OCI-M1 (cell line): ENCODE data around the gene PPIF.
A peak's percentile ranks its signal among the peaks of the same experiment; 100 is the strongest.
"Not testable (repeated sequence)": the region's sequence is repeated elsewhere in the genome, so short reads cannot be mapped to it uniquely, and the experiment has no call there.

Experiments
- DNase-seq: peaks from one replicate; lab custom pipeline; 2025; lab: John Stamatoyannopoulos, UW

Gene PPIF

DNA sequence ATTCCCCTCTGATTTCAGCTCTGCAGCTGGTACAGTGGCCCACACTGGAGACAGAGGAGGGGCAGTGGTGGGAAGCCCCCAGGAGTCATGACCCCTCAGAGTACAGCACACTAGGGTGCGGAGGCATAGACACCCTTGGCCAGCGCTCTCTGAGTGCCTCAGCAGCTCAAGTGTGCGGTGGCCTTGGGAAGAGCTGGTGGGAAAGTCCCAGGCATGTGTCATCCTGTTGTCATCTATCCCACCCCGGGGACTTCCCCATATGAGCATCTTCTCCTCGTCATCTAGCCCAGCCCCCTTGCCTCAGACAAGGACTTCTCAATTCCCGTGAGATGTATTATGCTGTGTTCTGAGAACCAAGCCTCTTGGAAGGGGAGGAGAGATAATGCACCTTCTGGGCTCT, 15.6 kb upstream of the PPIF start:
- DNase-seq = peak; percentile 75

DNA sequence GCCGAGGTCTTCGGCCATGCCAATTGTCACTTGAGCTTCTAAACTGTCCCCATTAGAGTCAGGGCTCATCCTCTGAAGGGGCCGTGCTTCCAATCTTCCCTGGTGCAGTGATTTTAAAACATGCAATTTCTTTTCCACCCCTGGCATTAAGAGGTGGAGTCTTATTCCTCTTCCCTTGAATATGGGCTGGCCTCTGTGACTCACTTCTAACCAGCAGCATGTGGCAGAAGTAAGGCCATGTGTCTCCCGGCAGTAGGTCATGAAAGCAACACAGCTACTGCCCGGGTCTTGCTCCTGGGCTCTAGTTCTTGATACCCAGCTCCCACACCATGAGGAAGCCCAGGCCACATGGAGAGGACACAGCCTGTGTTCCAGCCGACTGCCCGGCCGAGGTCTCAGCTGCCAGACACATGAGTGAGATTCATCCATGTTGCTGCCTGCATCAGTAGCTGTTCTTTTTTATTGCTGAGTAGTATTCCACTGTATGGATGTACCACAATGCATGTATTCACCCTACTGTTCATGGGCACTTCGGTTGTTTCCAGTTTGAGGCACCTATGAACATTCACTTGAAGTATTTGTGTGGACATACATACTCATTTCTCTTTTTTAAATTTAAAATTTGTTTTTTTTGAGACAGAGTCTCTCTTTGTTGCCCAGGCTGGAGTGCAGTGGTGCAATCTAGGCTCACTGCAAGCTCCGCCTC, 14.5 kb upstream of the PPIF start:
- not testable (repeated sequence) for DNase-seq

DNA sequence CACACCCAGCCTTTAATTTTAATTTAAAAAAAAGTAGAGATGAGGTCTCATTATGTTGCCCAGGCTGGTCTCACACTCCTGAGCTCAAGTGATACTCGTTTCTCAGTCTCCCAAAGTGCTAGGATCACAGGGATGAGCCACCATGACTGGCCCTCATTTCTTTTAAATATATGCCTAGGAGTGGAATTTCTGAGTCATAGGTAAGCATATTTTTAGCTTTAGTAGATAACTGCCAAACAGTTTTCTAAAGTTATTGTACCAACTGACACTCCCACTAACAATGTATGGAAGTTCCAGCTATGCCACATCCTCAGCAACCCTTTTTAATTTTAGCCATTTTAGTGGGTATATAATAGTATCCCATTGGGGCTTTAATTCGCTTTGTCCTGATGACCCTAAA, 13.8 kb upstream of the PPIF start:
- DNase-seq = peak; percentile 30

DNA sequence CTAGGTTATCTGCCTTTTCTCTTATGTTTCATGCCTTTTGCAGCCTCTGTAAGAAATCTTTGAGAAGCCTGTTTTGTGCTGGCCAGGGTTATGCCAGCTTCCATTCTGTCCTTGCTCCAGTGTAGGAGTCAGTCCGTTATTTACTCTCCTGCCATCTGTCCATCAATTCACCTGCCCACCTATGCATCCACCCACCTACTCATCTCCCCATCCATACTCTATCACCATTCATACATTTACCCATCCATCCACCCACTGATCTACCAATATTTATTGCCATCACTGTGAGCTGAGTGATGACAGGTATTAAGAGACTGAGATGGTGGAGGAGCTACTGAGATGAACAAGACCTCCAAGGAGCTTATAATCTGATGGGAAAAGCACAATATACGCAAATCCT, 12.7 kb upstream of the PPIF start:
- DNase-seq = no peak

DNA sequence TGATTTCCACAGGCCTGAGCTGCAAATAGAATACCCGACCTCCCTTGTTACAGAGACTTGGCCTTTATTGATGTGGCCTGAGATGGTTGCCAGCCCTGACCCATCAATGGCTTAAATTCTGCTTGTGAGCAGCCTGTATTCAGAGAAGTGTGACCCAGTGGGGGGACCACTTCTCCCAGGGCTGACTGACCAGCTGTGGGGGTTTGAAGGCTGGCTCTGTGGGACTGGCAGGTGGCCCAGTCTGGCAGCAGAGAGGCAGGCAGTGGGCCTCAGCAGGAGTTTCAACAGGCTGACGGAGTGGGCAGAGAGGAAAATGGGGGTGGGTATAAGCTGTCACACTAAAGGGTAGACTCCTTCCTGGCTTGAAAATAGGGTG, 12.2 kb upstream of the PPIF start:
- no peak for DNase-seq

DNA sequence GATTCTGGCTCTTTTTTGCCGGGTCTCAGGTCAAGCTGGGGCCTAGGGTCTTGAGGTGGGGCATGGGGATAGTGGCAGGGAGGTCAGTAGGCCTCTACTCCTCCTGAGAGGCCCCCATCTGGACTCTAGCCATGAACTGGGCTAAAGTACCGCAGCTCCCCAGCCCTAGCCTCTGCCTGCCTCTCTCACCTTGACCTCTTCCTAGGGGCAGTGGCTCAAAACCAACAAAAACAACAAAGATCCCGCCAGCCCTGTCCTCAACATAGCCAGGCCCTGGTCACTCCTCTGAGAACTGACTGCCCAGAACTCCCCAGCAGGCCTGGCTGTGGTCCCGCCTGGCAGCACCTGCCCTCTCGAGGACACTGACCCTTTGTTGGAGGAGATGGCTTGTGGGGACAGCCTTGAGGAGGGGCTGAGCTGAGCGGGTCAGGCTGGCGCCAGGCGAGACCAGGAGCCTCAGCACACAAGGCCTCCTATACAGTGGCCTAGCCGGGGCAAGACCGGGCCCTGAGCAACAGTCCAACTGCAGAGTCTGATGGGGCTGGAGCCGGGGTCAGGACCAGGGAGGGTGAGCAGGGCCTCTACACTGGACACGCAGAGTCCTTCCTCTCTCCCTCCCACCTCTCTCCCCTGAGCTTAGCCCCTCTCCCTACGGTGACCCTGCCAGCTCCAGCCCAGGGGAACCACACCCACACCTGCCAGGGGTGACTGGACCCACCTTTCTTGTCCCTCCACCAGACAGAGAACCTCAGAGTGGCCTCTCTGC, 11.6 kb upstream of the PPIF start:
- no peak for DNase-seq

DNA sequence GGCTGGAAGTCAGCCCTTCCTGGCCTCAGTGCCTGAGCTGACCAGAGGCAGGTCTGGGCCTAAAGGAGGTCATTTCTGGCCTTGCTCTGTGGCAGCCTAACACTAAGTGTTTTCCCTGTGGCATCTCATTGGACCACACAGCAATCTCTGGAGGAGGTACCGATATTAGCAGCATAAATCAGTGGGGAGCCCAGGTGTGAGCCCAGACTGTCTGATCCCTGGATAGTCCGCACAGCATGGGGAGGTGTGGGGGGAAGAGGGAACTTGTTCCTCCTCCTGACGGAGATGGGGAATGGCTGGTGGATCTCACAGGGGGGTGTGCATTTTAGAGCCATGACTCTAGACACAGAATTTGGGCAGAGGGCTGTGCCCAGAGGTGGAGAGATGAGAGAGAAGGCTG, 11.0 kb upstream of the PPIF start:
- DNase-seq = no peak

DNA sequence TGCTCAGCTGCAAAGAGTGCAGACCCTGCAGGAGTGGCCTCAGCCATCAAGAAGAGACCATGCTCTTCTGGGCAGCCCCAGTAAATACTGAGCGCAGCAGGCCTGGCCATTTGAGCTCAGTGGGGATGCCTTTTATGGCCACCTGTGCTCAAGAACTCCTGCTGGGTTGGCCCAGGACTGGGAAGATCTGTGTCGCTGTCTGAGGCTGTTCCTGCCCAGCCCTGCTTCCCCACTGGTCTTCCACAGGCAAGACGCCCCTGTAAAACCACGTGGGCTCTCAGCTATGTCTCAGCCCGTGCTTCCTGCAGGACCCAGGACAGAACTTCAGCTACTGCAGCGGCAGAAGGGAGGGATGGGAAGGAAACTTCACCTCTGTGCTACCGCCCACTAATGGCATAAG, 10.5 kb upstream of the PPIF start:
- DNase-seq = no peak

DNA sequence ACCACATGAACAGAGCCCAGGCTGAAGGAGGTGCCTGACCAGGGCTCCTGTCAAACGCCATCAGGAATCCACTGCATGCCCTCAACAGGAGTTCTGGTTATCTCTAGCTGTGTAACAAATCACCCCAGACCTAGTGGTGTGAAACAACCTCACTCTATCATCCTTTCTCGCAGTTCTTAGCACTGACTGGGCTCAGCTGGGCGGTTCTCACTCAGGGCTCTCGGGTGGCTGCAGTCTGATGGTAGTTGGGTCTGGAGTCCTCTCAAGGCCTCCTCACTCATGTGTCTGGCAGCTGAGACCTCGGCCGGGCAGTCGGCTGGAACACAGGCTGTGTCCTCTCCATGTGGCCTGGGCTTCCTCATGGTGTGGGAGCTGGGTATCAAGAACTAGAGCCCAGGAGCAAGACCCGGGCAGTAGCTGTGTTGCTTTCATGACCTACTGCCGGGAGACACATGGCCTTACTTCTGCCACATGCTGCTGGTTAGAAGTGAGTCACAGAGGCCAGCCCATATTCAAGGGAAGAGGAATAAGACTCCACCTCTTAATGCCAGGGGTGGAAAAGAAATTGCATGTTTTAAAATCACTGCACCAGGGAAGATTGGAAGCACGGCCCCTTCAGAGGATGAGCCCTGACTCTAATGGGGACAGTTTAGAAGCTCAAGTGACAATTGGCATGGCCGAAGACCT, 9.3 kb upstream of the PPIF start:
- not testable (repeated sequence) for DNase-seq

DNA sequence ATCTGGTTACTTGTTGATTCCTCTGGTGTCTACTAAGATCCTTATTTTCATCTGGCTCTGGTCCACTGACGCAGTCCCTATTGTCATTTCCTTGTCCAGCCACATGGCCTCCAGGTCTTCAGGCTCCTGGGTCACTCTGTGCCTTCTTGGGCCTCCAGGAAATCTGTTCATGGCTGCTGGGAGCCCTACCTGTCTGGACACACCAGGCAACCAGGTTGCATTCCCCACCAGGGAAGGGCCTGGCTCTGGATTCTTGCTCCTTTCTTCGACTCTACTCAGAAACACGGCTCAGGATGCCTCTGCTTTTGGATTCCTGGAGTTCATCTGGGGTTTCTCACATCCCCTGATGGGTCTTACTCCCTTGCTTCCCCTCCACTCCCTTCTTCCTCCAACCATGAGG, 8.0 kb upstream of the PPIF start:
- DNase-seq = no peak

DNA sequence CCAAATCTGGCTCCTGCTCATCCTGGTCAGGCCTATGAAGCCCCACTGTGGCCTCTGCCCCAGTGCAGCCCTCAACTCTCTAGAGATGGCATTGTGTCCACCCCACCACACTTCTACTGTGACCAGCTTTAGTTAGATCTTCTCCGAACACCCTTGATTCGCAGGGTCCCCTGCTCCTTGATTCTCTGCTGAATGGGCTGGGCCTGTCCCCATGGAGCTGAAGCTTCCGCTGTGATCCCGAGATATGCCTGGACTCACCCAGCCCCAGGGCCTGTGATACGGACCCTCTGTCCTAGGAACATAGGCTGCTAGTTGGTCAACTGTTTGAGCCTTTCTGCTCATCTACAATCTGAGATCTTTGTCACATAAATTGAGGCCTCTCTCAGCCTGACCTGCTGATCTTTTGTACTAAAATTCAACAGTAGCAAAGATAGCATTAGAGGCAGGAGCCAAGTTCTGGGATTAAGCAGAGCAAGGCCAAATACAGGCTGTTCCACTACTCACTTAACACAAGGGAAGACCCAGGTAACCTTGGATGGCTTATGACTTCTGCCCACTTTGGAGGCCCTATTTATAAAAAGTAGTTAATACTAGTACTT, 6.5 kb upstream of the PPIF start:
- no peak for DNase-seq

DNA sequence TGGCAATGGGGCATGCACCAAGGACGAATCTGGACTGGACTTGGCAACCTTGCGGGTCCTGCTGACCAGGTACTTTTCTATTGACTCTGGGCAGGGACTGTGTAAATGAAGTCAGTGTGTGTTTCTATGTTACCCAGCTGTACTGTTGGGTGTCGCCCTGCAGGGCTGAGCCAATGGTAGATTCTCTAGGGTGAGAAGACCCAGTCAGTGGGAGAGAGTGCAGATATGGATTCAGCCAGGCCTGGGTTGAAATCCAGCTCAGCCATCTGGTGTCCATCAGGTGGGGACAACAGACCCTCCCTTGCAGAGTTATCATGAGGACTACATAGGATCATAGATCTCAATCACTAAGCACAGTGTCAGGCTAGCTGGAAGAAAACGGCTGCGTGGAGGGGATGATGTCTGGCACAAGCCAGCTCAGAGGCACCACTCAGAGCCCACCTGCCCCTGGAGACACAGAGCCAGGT, 4.9 kb upstream of the PPIF start:
- DNase-seq = no peak

DNA sequence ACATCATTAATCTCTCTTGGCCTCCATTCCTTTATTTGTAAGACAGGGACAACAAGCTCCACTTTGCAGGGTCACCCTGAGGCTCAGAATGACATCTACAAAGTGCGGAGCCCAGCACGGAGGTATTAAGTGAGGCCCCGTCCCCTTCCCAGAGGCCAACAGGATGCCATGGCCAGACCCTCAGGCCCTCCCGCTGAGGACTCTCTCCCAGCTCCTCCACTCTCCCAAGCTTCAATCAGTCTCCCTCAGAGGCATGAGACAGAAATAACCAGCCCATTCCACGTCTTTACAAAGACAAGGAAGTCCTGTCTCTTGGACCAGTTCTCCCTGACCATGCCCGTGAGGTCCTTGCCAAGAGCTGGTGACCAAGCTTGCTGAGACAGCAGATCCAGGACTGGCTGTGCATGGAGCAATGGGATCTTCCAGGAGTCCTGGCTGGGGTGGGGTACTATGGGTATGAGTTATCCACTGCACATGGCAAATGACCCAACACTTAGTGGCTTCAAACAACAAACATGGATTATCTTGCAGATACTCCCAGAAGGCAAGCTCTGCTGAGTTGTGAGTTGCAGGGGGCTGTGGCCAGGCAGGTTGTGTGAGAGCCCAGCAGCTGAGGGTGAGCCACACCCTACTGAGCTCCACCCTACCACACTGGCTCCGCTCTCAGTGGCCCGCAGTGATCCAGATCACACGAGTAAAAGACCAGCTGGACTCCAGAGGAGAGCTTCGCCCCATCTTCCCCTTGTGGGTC, 4.3 kb upstream of the PPIF start:
- peak; percentile 16 for DNase-seq

DNA sequence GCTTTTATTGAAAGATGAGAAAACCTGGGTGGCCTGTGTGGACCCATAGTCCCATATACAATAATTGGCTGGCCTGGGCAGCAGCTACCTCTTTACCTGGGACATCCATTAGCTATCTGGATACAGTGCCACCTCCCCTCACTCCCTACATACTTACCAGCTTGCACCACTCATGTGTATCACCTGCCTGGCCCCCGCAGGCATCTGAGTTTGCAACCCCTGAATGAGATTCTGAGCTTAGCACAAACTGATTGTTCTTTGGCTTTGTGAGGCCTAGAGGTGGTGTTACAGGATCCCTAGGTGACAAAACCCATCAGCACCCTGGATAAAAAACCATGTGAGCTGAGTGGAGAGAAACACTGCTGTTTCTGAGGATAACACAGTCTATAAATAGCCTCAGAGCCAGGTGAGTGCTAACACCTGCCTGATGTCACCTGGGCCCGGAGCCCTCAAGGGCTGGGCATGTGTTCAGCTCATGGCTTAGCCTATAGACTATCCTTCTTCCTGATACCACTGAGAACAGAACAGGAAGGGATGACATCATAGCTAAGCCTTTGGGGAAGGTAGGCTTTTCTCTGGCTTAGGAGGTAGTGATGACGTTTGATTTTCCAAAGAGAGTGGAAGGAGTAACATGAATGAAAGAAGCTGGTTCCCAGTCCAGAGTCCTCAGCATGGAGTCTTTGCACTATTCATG, 2.6 kb upstream of the PPIF start:
- DNase-seq = no peak

DNA sequence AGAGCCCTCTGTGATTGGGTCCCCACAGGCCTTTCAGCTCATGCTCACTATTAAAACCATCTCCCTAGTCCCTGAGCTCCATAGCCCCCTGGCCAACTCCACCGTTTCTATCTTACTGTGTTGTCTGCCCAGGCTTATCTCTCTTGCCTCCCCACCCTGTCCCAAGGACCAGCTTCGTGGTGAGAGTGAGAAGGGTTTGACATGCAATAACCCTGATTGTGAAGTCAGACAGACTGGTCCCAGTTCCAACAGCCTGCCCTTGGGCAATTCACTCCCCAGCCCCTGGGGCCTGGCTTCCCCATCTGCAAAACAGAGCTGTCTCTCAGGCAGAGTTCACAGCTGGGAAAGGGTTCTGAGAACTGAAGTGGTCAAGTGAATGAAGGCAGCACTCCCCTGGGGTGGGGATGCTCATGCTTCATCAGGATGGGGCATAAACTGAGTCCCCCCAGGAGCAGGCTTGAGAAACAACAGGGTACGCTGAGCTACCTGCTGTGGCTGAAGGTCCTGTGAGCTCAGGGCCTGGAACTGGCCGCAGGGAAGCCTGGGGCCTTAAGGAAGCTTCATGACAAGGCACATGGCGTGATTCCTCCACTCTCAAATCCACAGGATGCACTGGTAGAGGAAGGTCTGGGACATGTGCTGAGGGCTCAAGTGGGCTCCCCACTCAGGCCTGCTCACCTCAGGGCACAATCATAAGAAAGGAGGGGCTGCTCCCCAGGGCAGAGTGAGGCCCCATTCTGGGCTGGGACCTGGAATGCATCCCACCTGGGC, 1.8 kb upstream of the PPIF start:
- DNase-seq = peak; percentile 69

DNA sequence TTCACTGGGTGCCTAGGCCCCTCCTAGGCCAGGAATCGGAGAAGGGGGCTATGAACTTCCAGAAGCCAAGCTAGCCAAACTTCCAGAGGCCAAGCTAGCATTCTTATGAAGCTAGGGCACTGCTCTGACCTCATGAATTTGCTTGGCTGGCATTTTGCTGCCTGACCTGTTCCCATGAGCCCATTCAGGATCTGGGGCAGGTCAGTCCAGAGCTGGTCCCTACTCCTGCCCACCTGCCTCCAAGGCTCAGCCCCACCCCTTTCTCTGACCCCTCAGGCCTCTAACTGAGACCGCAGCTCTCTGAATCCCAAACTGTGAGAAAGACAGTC, 1.3 kb upstream of the PPIF start:
- DNase-seq = no peak

DNA sequence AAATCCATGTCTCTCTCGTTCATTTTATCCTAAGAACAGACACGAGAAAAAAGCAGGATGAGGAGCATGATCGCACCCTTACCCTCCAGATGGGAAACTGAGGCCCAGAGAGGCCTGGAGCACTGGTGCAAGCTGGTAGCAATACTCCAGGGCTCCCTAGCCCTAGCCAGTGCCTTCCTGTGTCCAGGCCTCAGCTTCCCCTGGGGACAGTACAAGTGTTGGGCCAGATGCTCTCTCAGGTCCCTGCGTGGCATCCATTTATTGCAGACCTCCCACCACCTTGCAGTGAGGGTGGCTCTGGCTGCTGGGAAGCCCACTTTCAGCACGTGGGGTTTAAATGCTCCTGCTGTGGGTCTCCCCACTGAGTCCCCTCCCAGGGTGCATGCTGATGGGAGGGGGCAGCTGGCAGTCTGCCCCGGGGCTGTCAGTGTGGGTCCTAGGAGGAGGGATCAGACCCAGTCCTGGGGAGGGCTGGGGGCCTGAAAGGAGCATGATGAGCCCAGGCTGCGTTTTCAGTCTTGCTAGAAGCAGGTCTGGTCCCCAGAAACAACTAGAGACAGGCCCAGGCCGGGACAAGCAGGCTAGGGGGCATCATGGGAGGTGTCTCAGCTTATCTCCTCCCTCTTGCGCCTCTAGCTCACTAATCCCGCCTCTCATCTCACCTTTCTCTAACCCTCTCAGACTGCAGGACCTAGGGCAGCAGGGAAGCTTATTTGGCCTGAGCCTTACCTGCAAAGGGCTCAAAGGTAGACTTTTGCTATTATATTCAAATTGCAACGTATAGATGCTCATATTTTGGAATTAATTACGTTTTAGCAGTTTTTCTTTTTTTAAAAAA, 662 bp upstream of the PPIF start:
- no peak for DNase-seq

DNA sequence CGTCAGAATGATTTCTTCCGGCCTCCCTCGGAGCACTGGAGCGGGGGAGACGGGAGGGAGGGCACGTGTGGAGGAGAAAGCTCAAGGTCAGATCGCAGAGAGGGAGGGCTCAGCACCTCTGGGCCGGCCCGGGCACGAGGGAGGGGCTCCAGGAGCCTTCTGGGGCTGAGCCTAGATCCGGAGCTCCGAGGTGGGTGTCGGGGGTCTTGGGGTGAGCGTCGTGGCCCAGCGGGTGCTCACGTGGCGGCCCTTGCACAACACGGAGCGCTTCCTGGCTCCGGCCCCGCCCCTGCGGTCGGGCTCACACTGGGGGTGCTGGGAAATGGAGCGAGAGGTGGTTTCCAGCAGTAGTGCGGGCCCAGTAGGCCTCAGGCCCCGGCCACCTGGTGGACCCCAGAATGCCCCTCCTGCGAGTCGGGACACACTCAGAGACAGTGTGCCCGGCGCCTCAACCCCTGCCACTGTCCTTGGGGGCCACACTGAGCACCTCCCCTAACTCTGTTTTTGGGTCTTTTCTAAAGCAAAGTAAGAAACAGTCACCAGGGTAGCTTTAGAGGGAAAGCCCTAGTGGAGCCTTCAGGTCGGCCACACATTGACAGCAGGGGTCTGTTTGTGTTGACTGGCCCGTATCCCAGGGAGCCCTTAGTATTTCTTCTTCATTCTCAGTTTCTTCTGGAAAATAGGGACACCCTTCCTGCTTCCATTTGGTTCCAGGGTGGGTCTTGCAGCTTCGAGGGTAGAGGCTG, 798 bp downstream of the PPIF start:
- peak; percentile 81 for DNase-seq

DNA sequence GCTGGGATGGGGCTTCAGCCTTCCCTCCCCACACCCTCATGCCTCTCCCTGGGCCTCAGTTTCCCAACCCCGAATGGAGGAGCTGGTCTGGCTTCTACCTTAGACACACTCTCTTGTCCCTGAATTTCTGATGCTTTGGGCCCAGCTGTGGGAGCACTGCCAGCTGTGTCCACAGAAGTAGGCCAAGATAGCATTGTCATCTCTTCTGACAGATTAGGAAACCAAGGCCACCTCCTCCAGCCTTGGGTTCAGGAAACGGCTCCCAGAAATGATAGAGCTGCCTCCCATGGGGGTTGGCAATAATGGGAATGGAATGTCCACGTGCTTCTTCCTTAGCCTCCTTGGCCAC, 1.3 kb downstream of the PPIF start:
- peak; percentile 20 for DNase-seq
